GM13976 (cell line): ENCODE data around the gene HCFC1.
A peak's percentile ranks its signal among the peaks of the same experiment; 100 is the strongest.

Experiments used
- DNase-seq: peaks from one replicate; pipeline ENCODE4 v3.0.0; 2012; ENCODE audit warnings: low spot score
- in situ Hi-C: fragments of 300-500 bp; cut with MboI; formaldehyde crosslinking; loops from one replicate; pipeline ENCODE4 v1.12.0; 2022; ENCODE audit warnings: low sequenced_read_pairs, mixed read lengths, inconsistent platforms; ENCODE audit not compliant: unreplicated experiment
- TF ChIP-seq, protein P1 (sequence below): IDR thresholded peaks from 2 replicates; pipeline ENCODE4 v1.5.1; 2012; ENCODE audit warnings: borderline replicate concordance, mild to moderate bottlenecking; ENCODE audit not compliant: insufficient read depth; ENCODE audit errors: extremely low read depth, missing control alignments, control extremely low read depth

Gene HCFC1

DNA sequence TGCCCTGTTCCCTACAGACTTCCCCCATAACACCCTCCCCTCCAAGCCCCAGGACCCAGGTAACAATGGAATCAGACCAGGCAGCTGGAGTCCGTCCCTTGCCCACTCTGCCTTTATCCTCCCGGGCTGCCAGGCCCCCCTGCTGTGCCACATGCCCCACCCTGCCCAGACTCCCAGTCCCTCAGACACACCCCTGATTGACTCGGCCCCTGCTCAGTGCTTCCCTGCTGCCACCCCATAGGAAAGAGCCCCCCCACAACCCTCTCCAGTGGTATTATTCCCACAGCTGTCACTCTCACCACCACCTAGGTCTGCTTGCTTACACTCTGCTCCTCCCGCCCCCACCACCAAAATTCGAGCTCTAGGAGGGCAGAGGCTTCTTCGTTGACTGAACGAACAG lies 32.0 kb downstream of the HCFC1 start:
- DNase-seq = no peak
- in situ Hi-C loops = no loop called here
- TF ChIP-seq, protein P1, sequence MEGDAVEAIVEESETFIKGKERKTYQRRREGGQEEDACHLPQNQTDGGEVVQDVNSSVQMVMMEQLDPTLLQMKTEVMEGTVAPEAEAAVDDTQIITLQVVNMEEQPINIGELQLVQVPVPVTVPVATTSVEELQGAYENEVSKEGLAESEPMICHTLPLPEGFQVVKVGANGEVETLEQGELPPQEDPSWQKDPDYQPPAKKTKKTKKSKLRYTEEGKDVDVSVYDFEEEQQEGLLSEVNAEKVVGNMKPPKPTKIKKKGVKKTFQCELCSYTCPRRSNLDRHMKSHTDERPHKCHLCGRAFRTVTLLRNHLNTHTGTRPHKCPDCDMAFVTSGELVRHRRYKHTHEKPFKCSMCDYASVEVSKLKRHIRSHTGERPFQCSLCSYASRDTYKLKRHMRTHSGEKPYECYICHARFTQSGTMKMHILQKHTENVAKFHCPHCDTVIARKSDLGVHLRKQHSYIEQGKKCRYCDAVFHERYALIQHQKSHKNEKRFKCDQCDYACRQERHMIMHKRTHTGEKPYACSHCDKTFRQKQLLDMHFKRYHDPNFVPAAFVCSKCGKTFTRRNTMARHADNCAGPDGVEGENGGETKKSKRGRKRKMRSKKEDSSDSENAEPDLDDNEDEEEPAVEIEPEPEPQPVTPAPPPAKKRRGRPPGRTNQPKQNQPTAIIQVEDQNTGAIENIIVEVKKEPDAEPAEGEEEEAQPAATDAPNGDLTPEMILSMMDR = no peak

DNA sequence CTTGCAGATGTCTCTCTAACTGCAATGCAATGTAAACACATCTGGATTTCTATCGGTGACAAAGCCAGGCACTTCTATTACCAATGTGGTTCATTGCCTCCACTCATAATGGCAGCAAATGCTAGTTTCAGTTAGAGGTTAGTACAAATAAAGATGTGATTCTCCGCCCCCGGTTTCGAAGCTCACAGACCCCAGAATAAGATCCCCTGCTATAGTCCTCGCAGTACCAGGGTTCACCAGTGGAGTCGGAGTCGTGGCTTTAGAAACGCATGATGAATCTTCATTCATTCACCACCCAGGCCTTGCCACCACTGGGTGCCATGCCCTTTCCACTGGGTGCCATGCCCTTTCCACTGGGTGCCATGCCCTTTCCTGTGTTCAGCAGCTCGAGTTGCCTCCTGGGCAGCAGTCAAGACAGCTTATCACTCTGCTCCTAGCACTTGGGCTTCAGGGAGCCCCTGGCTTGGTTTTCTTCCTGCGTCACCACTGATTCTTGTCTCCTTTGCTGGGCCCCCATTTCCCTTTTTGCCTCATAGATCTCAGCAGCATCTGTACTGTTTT lies 33.3 kb downstream of the HCFC1 start:
- in situ Hi-C loops = no loop called here
- DNase-seq = no peak
- TF ChIP-seq, protein P1 = no peak

DNA sequence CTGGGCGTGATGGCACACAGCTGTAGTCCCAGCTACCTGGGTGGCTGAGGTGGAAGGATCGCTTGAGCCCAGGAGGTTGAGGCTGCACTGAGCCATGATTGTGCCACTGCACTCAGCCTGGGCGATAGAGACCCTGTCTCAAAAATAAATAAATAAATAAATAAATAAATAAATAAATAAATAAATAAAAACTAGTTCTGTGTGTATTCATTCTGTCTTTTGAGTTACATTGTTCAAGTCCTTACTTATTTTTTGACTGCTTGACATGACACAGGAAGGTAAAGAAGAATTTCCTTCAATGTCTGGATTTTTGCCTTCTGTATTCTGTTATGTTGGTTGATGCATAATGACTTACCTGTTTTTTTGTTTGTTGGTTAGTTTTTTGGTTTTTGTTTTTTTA lies 34.6 kb downstream of the HCFC1 start:
- no peak for DNase-seq
- in situ Hi-C loops = no loop called here
- TF ChIP-seq, protein P1 = no peak

DNA sequence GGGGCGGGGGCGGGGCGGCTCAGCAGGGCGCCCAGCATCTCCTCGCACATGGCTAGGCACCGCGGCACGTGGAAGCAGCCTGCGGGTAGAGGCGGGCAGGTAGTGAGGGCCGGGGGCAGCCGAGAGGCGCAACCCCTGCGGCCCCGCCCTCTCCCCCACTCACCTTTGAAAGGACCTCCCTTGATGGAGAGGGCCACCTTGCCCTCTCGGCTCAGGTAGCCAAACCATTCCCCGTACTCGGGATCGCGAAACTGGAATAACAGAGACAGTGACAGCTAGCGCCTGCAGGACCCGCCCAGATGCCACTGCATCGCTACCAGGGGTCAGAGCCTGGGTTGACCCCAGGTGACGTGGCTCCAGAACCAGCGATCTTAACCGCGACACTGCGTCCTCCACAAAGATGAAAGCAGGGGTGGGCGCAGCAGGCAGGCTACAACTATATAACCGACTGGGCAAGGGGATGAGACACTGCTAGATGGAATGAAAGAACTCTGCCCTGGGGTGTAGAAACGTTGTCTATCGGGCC lies 36.2 kb downstream of the HCFC1 start:
- in situ Hi-C loops = no loop called here
- DNase-seq = no peak
- TF ChIP-seq, protein P1 = no peak

DNA sequence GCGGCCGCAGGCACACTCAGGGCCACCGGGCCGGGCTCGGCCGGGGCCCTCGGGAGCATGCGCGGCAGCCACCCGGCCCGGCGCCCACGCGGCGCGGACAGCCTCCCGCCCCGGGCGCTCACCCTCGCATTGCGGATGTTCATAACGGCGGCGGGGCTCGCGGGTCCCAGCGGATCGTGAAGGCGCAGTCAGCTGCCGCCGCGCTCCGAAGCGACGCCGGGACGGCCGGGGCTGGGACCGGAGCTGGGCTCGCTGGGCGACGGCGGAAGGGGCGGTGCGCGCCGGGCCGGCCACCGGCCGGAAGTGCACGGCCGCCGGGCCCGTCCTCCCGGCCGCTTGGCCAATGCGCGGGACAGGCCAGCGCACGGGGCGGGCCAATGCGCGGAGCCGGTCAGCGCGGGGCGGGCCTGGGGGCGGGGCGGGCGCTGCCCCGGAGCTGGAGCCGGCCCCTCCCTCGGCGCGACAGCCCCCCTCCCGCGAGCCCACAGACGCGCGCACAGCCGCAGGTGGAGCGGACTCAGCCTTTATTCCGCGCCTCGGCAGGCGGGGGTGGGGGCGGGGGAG lies 36.8 kb downstream of the HCFC1 start, which contains the start of gene NAA10:
Gene NAA10 (minus strand): TSS at position 276 of the 564 bp plus-strand sequence. CDS start 133 bp downstream, at position 143.
- peak; percentile 94 for DNase-seq
- in situ Hi-C loops = no loop called here
- TF ChIP-seq, protein P1 = no peak

DNA sequence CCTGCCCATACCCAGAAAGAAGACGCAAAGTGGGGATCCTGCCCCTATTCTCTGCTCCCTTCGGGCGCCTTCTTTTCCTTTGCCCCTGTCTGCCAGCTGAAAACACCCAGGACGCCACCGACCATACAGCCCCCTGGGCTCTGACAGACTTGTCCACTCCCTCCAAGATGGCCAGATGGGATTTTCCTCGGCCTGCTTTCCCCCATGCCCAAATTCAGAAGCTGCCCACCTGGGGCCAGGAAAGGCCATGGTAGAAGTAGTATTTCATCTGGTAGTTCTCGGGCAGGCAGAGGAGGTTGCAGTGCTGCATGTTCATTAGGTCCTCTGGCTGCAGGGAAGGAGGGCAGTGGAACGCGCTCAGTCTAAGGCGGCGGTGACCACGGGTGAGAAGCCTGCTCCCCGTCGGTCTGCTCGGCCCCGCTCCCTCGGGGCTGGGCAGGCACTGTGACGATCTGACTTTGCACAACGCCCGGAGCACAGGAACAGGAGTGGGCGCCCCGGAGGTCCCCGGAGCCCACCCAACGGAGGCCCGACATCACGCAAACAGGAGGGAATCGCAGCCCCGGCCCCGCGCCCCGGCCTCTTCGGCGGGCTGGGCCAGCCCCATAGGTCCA lies 37.4 kb downstream of the HCFC1 start:
- in situ Hi-C loops = no loop called here
- DNase-seq = no peak
- TF ChIP-seq, protein P1 = no peak

DNA sequence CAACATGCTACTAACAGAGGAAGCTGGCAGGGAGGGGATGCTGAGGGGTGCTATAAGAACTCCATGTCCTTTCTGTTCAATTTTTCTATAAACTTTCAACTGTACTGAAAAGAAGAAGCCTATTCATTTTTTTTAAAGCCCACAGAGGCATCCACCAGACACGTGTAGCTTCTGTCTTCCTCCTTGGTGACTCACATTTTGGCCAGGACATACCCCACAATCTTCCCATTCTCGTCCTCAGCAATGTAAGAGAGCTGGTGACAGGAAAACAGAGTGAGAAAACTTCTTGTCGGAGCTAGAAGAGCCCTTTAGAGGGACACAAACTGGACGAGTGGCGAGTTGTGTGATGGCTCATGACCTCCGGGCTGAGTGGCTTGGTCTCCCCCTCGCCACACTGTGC lies 37.9 kb downstream of the HCFC1 start:
- TF ChIP-seq, protein P1 = no peak
- in situ Hi-C loops = no loop called here
- no peak for DNase-seq
